CD4-positive, alpha-beta T cell treated with Interleukin-15 for 1 hour (primary cell): ENCODE data around the gene UBR4.

Source experiments
- DNase-seq: peaks from one replicate; pipeline ENCODE4 v3.0.0-alpha.2; 2020

The UBR4 gene

GRCh38 chr1:19032701-19033514, 177.2 kb downstream of the UBR4 start:
- DNase-seq, result no peak

DNA sequence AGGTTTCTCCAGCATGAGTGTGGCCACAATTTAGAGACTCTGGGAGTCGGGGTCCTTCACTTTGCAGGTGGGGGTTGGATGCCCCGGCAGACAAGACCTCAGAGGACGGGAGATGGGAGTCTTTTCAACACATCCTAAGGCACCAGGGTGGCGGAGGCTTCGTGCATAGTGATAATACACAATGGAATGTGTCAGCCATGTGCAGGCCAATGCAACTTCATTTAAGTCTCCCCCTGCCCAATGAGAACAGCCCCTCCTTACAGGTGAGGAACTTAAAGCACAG, 177.7 kb downstream of the UBR4 start:
- no peak for DNase-seq

DNA sequence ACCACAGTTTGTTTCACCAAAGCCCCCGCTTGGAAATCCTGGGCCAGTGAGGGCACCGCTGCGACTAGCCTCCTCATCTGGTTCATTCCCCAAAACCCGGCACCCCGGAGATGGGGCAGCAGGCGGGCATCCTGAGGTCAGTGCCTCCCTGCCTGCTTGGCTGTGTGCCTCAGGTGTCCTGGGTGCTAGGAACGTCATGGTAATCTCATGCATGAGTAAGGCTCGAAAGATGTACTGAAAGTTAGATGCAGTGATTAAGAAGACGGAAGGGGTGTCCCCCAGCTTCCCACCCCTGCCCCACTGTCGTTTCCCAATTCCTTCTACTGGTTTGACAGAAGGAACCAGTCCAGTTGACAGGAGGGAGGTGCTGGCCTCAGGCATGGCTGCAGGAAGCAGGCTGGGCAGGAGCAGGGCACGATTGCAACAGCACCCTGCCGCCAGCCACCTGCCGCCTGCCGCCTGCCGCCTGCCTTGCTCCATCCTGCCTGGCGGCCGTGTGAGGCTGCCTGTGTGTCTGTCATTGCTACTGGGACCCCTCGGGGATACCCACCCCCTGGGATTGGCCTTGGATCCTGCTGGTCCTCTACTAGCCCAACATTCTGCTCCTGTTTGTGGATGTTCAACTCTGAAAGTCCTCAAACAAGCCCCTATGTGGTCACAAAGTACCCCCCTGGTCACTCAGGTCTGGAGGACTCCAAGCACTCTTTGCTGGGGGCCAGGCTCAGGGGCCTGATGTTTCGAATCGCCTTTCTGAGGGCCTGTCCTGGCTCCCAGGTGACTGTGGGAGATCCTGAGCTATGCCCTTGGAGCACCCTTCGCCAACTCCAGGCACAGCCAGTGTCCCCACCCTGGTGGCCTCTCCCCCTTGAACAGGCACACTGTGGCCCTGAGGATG, 180.6 kb downstream of the UBR4 start:
- DNase-seq, result no peak

GRCh38 chr1:19028546-19029129, 181.4 kb downstream of the UBR4 start:
- DNase-seq, result no peak

- DNase-seq, result no peak
These were observed 182.0 kb downstream of the UBR4 start for GRCh38 chr1:19028110-19028509.
